Subcutaneous adipose tissue (tissue), 4 donors: ENCODE results near the gene RUFY3. TPM values are rescaled to one million over a fixed set of nuclear protein-coding genes. Genes with fewer than 3 reads are reported as not detected.

ENCODE experiments used
- CTCF ChIP-seq: fragments of 450-650 bp; IDR thresholded peaks from one replicate; pipeline ENCODE4 v1.5.1; 2016; ENCODE audit warnings: low read depth, mild to moderate bottlenecking, control low read depth, antibody characterized with exemption, moderate library complexity
- total RNA-seq, 4 donors: library from RNA; depleted of rRNA; stranded (reverse); fragments of >200 nt; gene quantifications; one replicate each; pipeline ENCODE4 v1.1.0, GENCODE V29; 2016

The RUFY3 gene
- total RNA-seq, 4 donors from 2014 or later = 47.1 to 75.3 (median 58.6) TPM

GRCh38 chr4:70752236-70752635 is 30.5 kb downstream of the RUFY3 start:
- TF ChIP-seq CTCF = no peak

DNA sequence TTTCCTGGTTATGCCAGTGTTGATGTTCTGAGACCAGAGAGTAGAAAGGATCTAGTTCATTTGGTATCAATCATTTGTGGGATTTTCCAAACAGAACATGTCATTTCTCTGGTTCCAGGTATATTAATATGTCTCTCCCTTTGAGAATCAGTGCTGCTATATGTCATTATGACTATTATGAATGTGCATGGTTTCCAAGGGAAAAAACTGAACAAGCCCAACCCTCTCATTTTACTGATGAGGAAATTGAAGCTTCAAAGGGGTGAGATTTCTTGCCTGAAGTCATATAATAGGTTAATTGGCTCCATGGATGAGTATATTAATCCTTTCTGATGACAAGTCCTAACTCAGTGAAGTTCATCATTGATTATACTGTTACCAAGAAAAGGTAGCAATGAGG is 31.9 kb downstream of the RUFY3 start:
- TF ChIP-seq CTCF = no peak

DNA sequence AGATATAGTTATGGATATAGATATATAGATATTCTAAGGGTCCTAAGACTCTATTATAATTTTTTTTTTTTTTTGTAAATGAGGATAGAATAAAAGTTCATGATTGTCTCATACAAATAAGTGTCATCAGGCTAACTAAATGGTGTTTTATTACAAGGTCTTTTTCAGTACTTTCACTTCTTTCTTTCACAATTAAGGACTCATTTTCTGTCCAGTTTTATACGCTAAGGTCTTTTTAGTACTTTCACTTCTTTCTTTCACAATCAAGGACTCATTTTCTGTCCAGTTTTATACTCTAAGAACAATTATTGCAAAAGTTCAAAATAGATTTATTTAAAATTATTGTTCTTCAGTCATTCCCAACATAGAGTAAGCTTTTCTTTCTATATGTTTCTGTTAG is 32.7 kb downstream of the RUFY3 start:
- TF ChIP-seq CTCF = no peak

GRCh38 chr4:70754990-70755688 is 33.4 kb downstream of the RUFY3 start:
- TF ChIP-seq CTCF = no peak

GRCh38 chr4:70759126-70759525 is 37.4 kb downstream of the RUFY3 start:
- no peak for TF ChIP-seq CTCF

DNA sequence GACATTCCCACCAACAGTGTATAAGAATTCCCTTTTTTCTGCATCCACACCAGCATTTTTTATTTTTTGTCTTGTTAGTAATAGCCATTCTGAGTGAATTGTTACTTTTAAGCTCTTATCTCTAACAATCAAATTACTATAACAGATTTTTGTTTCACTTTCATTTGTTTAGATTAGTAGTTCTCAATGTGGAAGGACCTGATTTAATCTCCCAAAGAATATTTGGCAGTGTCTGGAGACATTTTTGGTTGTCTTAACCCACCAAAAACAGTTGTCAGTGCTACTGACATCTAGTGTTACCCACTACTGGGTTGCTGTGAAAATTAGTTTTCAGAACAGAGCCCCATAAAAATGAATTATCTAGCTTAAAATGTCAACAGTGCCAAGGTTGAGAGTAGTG is 37.9 kb downstream of the RUFY3 start:
- no peak for TF ChIP-seq CTCF

GRCh38 chr4:70760662-70761061 is 38.9 kb downstream of the RUFY3 start:
- no peak for TF ChIP-seq CTCF
